Measurements from ENCODE around the gene CRTC2.
"Not testable (repeated sequence)": the region's sequence is repeated elsewhere in the genome, so short reads cannot be mapped to it uniquely, and the experiment has no call there.

CRTC2 gene

GRCh38 chr1:153928245-153928644 is 30.2 kb downstream of the CRTC2 start:
- FAIRE-seq = no peak

GRCh38 chr1:153926405-153926804 is 32.0 kb downstream of the CRTC2 start:
- no peak for FAIRE-seq

GRCh38 chr1:153922972-153923925 is 35.2 kb downstream of the CRTC2 start, which contains the start of gene GATAD2B:
Gene GATAD2B, minus strand, starts transcription at chr1:153922972. Its CDS starts 94,625 bp downstream, at chr1:153828347.
- peak; percentile 78 for FAIRE-seq

- FAIRE-seq = no peak
Measured at GRCh38 chr1:153922076-153922971, 36.1 kb downstream of the CRTC2 start.

- FAIRE-seq = no peak
Measured at GRCh38 chr1:153921803-153922075, 36.7 kb downstream of the CRTC2 start.

- FAIRE-seq = no peak
Measured at GRCh38 chr1:153921080-153921802, 37.2 kb downstream of the CRTC2 start.

GRCh38 chr1:153919876-153920852 is 38.2 kb downstream of the CRTC2 start:
- no peak for FAIRE-seq

- no peak for FAIRE-seq
Measured at GRCh38 chr1:153916297-153916696, 42.1 kb downstream of the CRTC2 start.

- FAIRE-seq = no peak
Measured at GRCh38 chr1:153912349-153912748, 46.1 kb downstream of the CRTC2 start.

- not testable (repeated sequence) for FAIRE-seq
Measured at GRCh38 chr1:153910560-153910959, 47.9 kb downstream of the CRTC2 start.

- no peak for FAIRE-seq
Measured at GRCh38 chr1:153908071-153908470, 50.3 kb downstream of the CRTC2 start.

- FAIRE-seq = no peak
Measured at GRCh38 chr1:153907134-153907533, 51.3 kb downstream of the CRTC2 start.

GRCh38 chr1:153906396-153906795 is 52.0 kb downstream of the CRTC2 start:
- FAIRE-seq = no peak

- FAIRE-seq = not testable (repeated sequence)
Measured at GRCh38 chr1:153905908-153906307, 52.5 kb downstream of the CRTC2 start.

GRCh38 chr1:153903841-153904455 is 54.5 kb downstream of the CRTC2 start:
- no peak for FAIRE-seq

- no peak for FAIRE-seq
Measured at GRCh38 chr1:153899509-153899908, 58.9 kb downstream of the CRTC2 start.

Measured in islet of Langerhans (tissue), 1 donor.